Measurements from ENCODE around the gene SETBP1.

- TF ChIP-seq PATZ1 (CRISPR knock-in tag; IDR thresholded peaks at IDR 0.05; ENCODE audit: borderline replicate concordance) (no peak), CSDC2 (CRISPR knock-in tag; IDR thresholded peaks at IDR 0.05) (no peak), ZNF565 (CRISPR knock-in tag; conservative IDR thresholded peaks at IDR 0.05; ENCODE audit: low read depth) (no peak), CSRNP3 (CRISPR knock-in tag; IDR thresholded peaks at IDR 0.05) (no peak), ZC3H10 (CRISPR knock-in tag; IDR thresholded peaks at IDR 0.05) (no peak)
These were observed 220.6 kb downstream of the SETBP1 start for GRCh38 chr18:44901283-44901682.

Data from SK-N-SH treated with all-trans-retinoic acid at 6 μM for 48 hours (cell line).